DND-41 (cell line): ENCODE results near the gene DHRS3.
"Not testable (repeated sequence)": the region's sequence is repeated elsewhere in the genome, so short reads cannot be mapped to it uniquely, and the experiment has no call there.

ENCODE experiments used
- CTCF ChIP-seq: IDR thresholded peaks from 2 replicates; pipeline ENCODE4 v1.5.1; 2012; ENCODE audit warnings: borderline replicate concordance, low read length, moderate library complexity, mild to moderate bottlenecking; ENCODE audit not compliant: poor library complexity, severe bottlenecking; ENCODE audit errors: extremely low read depth
- EZH2 ChIP-seq: IDR thresholded peaks from 3 replicates; pipeline ENCODE4 v1.6.1; 2012; ENCODE audit warnings: borderline replicate concordance, low read depth, mild to moderate bottlenecking, moderate library complexity, low read length, inconsistent platforms; ENCODE audit not compliant: severe bottlenecking

GRCh38 chr1:12657885-12658512, 40.0 kb upstream of the DHRS3 start:
- not testable (repeated sequence) for TF ChIP-seq CTCF, EZH2
